Stimulated activated memory B cell treated with anti-CD40 and anti-IgM and Interleukin-4, amounts not matched to agents 10 μg/mL and 1 μg/mL and 100 μg/mL, for 72 hours (primary cell): ENCODE data around the gene FBLN1.
"Not testable (repeated sequence)": the region's sequence is repeated elsewhere in the genome, so short reads cannot be mapped to it uniquely, and the experiment has no call there.

Source experiments
- ATAC-seq: fragments of 150-1000 bp; cut with Tn5 transposase; 2 replicates; pipeline ENCODE4 v1.10.0; 2021
- H3K27ac Mint-ChIP-seq: one replicate; pipeline ENCODE4 v1.8.0; 2022; ENCODE audit warnings: mild to moderate bottlenecking, mixed read lengths
- H3K27me3 Mint-ChIP-seq: one replicate; pipeline ENCODE4 v1.8.0; 2022; ENCODE audit warnings: mixed read lengths
- H3K36me3 Mint-ChIP-seq: one replicate; pipeline ENCODE4 v1.8.0; 2022; ENCODE audit warnings: mixed read lengths
- H3K4me1 Mint-ChIP-seq: one replicate; pipeline ENCODE4 v1.8.0; 2022; ENCODE audit warnings: mixed read lengths
- H3K4me3 Mint-ChIP-seq: one replicate; pipeline ENCODE4 v1.8.0; 2022; ENCODE audit warnings: mild to moderate bottlenecking, moderate library complexity, mixed read lengths
- H3K9me3 Mint-ChIP-seq: one replicate; pipeline ENCODE4 v1.8.0; 2022; ENCODE audit warnings: mixed read lengths

Gene FBLN1

GRCh38 chr22:45540122-45540521, 37.4 kb downstream of the FBLN1 start:
- Mint-ChIP-seq H3K4me3 (no peak overlapping the region), H3K9me3 (no peaks in the 10 kb centered on the region), H3K27me3 (peaks cover 50% of the 10 kb centered on the region), H3K27ac (no peak overlapping the region), H3K4me1 (peaks cover 12% of the 10 kb centered on the region), H3K36me3 (no peaks in the 10 kb centered on the region)
- ATAC-seq, result no peak

DNA sequence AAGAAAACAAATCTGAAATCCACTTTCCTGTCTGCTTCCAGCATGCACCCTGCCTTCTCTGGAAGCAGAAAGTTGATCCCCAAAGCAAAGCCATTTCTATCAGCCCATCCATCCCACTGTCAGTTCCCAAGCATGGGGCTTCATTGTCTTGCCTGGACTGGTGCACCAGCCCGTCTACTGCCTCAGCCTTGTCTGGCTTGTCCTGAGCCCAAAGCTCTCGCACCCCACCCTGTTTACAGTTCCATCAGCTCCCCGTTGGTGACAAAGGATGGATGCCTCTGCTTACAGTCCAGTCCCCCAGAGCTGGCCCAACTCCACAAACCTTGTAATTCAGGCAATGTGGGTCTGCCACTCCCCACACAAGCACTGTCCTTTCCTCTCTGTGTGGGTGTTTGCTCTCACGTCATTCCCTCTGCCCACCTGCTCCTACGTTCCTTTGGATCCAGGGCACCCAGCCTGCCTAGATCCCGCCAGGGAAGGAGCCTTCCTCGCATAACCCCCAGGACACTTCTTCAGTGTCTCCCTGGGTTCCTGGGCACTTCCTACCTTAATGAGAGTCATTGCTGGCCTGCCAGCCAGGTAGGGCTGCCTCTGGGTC, 38.8 kb downstream of the FBLN1 start:
- Mint-ChIP-seq H3K27ac (no peak overlapping the region), H3K27me3 (peaks cover 56% of the 10 kb centered on the region), H3K4me1 (peaks cover 12% of the 10 kb centered on the region), H3K9me3 (no peaks in the 10 kb centered on the region), H3K4me3 (no peak overlapping the region), H3K36me3 (no peaks in the 10 kb centered on the region)
- ATAC-seq, result no peak

GRCh38 chr22:45542001-45542520, 39.4 kb downstream of the FBLN1 start:
- Mint-ChIP-seq H3K27ac (no peak overlapping the region), H3K4me1 (peaks cover 12% of the 10 kb centered on the region), H3K4me3 (no peak overlapping the region), H3K27me3 (peaks cover 56% of the 10 kb centered on the region), H3K36me3 (no peaks in the 10 kb centered on the region), H3K9me3 (no peaks in the 10 kb centered on the region)
- no peak for ATAC-seq

DNA sequence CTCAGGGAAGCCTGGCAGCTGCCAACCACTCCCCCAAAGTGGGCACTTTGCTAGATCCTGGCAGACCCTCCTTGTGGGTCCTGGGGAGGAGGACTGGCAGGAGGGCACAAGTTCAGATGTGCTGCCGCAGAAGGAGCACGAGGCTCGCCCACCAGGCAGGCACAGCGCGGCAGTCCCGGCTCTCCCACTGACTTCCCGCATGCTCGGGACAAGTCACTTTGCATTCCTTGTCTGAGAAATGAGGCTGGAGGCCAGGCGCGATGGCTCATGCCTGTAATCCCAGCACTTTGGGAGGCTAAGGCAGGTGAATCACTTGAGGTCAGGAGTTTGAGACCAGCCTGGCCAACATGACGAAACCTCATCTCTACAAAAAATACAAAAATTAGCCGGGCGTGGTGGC, 40.1 kb downstream of the FBLN1 start:
- Mint-ChIP-seq H3K27me3 (peaks cover 54% of the 10 kb centered on the region), H3K4me1 (peaks cover 12% of the 10 kb centered on the region)
- H3K4me3 Mint-ChIP-seq, H3K9me3 Mint-ChIP-seq, H3K27ac Mint-ChIP-seq, ATAC-seq, H3K36me3 Mint-ChIP-seq: not testable (repeated sequence)

DNA sequence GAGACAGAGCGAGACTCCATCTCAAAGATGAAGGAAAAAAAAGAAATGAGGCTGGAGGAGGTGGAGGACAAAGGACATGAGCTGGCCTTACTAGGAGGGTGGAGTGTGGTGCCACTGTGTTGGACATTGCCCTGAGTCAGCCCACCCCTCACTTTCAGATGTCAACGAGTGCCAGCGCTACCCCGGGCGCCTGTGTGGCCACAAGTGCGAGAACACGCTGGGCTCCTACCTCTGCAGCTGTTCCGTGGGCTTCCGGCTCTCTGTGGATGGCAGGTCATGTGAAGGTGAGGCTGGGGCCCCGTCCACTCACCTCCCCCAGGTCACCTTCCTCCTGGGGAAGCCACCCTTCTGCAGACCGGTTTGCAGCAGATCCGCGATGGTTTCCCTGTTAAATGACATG, 40.6 kb downstream of the FBLN1 start:
- Mint-ChIP-seq H3K9me3 (no peaks in the 10 kb centered on the region), H3K4me3 (no peak overlapping the region)

GRCh38 chr22:45544588-45545170, 42.0 kb downstream of the FBLN1 start:
- Mint-ChIP-seq H3K27ac (no peak overlapping the region), H3K36me3 (no peaks in the 10 kb centered on the region), H3K9me3 (no peaks in the 10 kb centered on the region), H3K27me3 (peaks cover 41% of the 10 kb centered on the region), H3K4me3 (no peak overlapping the region), H3K4me1 (peaks cover 6% of the 10 kb centered on the region)
- ATAC-seq, result no peak

More for the DNA sequence above, 40.6 kb downstream of the FBLN1 start:
- ATAC-seq, result no peak
- no peak overlapping the region for H3K27ac Mint-ChIP-seq
- H3K27me3 Mint-ChIP-seq, result peaks cover 49% of the 10 kb centered on the region
- peaks cover 10% of the 10 kb centered on the region for H3K4me1 Mint-ChIP-seq
- H3K36me3 Mint-ChIP-seq, result no peaks in the 10 kb centered on the region

- no peaks in the 10 kb centered on the region for H3K9me3 Mint-ChIP-seq
- peaks cover 6% of the 10 kb centered on the region for H3K4me1 Mint-ChIP-seq
- no peak for ATAC-seq
- H3K27me3 Mint-ChIP-seq, result peaks cover 28% of the 10 kb centered on the region
- no peak overlapping the region for H3K27ac Mint-ChIP-seq
- H3K36me3 Mint-ChIP-seq, result no peaks in the 10 kb centered on the region
- H3K4me3 Mint-ChIP-seq, result no peak overlapping the region
These were observed 43.8 kb downstream of the FBLN1 start for GRCh38 chr22:45546333-45547015.

- H3K9me3 Mint-ChIP-seq, result no peaks in the 10 kb centered on the region
- no peaks in the 10 kb centered on the region for H3K36me3 Mint-ChIP-seq
- no peak overlapping the region for H3K4me3 Mint-ChIP-seq
- no peak overlapping the region for H3K27ac Mint-ChIP-seq
- ATAC-seq, result no peak
- peaks cover 23% of the 10 kb centered on the region for H3K27me3 Mint-ChIP-seq
- peaks cover 6% of the 10 kb centered on the region for H3K4me1 Mint-ChIP-seq
These were observed 44.3 kb downstream of the FBLN1 start for GRCh38 chr22:45547016-45547345.

DNA sequence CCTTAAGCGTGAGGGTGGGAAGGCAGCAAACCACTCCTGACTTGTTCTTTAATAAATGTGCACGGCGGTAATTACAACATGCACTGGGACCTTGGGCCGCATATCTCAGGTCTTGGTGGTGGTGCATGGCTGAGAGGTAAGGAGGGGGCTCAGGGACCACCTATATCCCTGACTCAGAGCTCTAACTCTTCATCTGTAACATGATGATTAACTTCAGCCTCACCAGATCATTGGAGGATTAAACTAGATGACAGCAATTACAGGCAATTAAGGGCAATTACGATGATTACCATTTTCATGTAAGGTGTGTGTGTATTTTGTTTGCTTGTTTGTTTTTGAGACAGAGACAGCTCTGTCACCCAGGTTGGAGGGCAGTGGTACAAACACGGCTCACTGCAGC, 45.0 kb downstream of the FBLN1 start:
- Mint-ChIP-seq H3K9me3 (no peaks in the 10 kb centered on the region), H3K27ac (no peak overlapping the region)

DNA sequence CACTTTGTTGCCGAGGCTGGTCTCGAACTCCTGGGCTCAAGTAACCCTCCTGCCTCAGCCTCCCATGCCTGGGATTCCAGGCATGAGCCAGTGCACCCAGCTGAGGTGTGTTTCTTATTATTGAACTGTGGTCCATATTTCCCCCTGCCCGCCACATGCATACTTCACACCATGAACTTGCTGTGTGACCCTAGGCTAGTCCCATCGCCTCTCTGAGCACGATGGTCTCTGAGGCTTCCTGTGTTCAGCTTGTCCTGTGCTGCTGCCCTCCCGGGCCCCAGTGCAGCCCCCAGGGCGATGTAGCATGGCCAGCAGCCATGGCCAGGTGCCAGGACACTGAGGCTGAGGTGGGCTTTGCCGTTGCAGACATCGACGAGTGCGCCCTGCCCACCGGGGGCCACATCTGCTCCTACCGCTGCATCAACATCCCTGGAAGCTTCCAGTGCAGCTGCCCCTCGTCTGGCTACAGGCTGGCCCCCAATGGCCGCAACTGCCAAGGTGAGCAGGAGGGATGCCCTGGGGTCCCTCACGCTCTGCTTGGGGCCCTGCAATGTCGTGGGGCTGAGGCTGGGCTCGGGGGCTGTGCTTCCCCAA, 45.7 kb downstream of the FBLN1 start:
- Mint-ChIP-seq H3K36me3 (no peaks in the 10 kb centered on the region), H3K9me3 (no peaks in the 10 kb centered on the region), H3K4me1 (peaks cover 5% of the 10 kb centered on the region), H3K27ac (no peak overlapping the region), H3K4me3 (no peak overlapping the region), H3K27me3 (peaks cover 18% of the 10 kb centered on the region)
- ATAC-seq, result no peak

More for the DNA sequence above, 45.0 kb downstream of the FBLN1 start:
- H3K36me3 Mint-ChIP-seq, result no peaks in the 10 kb centered on the region
- H3K4me3 Mint-ChIP-seq, result no peak overlapping the region
- H3K27me3 Mint-ChIP-seq, result peaks cover 18% of the 10 kb centered on the region
- peaks cover 6% of the 10 kb centered on the region for H3K4me1 Mint-ChIP-seq
- no peak for ATAC-seq

GRCh38 chr22:45548991-45549761, 46.5 kb downstream of the FBLN1 start:
- H3K4me3 Mint-ChIP-seq, result no peak overlapping the region
- H3K36me3 Mint-ChIP-seq, result no peaks in the 10 kb centered on the region
- no peaks in the 10 kb centered on the region for H3K9me3 Mint-ChIP-seq
- no peak for ATAC-seq
- H3K27ac Mint-ChIP-seq, result no peak overlapping the region
- peaks cover 18% of the 10 kb centered on the region for H3K27me3 Mint-ChIP-seq
- H3K4me1 Mint-ChIP-seq, result no peaks in the 10 kb centered on the region

DNA sequence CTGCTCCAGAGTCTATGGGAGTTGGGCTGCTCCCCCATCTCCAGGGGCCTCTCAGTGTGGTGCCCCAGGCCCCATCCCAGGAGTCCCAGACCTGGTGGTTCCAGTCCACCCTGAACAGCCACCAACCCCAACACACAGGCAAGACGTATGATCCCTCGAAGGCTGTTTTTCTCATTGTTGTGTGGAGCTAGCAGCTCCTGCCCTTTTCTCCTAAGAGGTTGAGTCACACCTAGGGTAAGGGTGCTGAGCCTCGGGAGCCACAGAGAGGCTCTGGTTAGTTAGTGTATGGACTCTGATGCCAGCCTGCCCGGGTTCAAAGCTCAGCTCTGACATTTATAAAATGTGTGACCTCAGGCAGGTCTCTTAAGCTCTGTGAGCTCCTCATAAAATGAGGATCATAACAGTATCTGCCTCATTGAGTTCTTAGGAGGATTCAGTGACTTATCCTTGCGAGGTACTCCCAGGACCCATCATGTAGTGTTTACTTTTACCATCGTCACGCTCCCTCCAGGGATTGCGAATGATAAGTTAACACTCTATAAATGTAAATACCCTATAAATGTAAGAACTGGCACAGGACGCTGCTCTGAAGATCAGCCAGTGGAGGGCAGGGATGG, 47.2 kb downstream of the FBLN1 start:
- H3K27me3 Mint-ChIP-seq, result peaks cover 18% of the 10 kb centered on the region
- no peaks in the 10 kb centered on the region for H3K4me1 Mint-ChIP-seq
- H3K36me3 Mint-ChIP-seq, result no peaks in the 10 kb centered on the region
- H3K27ac Mint-ChIP-seq, result no peak overlapping the region
- H3K9me3 Mint-ChIP-seq, result no peaks in the 10 kb centered on the region
- ATAC-seq, result no peak
- H3K4me3 Mint-ChIP-seq, result no peak overlapping the region

DNA sequence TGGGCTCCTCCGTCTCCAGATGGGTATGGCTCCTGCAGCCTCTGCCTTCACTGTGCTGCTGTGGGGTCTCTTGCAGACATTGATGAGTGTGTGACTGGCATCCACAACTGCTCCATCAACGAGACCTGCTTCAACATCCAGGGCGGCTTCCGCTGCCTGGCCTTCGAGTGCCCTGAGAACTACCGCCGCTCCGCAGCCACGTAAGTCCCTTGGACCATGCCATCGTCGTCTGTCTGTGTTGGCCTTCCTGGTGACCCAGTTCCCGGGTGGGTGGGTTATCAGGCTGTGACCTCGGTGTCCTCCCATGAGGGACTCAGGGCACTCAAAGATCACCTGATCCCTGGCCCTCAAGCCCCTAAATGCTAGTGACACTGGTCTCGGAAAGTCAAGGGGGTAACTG, 47.7 kb downstream of the FBLN1 start:
- Mint-ChIP-seq H3K4me1 (no peaks in the 10 kb centered on the region), H3K36me3 (no peaks in the 10 kb centered on the region), H3K9me3 (no peaks in the 10 kb centered on the region), H3K27me3 (peaks cover 19% of the 10 kb centered on the region), H3K27ac (no peak overlapping the region), H3K4me3 (no peak overlapping the region)
- no peak for ATAC-seq

DNA sequence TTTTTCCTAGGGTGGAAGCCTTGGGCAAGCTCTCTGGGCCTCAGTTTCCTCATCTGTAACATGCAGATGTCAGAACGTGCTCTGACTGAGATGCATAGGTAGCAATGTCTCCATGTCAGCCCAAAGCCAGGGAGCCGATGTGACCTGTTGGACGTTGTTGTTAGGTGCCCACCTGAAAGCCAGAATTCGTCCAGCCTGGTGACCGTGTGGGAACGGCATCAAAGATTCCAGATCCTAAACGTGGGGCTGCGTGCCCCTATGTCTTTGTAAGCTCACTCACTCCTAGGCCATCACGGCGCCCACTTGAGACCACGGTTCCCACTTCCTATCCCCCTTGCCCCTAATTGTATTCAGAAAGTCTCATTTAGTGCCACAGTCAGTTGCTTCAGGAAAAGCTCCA, 48.2 kb downstream of the FBLN1 start:
- H3K36me3 Mint-ChIP-seq, result no peaks in the 10 kb centered on the region

More for the DNA sequence above, 48.2 kb downstream of the FBLN1 start:
- peaks cover 20% of the 10 kb centered on the region for H3K27me3 Mint-ChIP-seq
- no peak overlapping the region for H3K27ac Mint-ChIP-seq
- H3K4me1 Mint-ChIP-seq, result no peaks in the 10 kb centered on the region
- no peak overlapping the region for H3K4me3 Mint-ChIP-seq
- no peak for ATAC-seq
- H3K9me3 Mint-ChIP-seq, result no peaks in the 10 kb centered on the region
